Measurements from ENCODE around the gene OR1F1.

The OR1F1 gene

DNA sequence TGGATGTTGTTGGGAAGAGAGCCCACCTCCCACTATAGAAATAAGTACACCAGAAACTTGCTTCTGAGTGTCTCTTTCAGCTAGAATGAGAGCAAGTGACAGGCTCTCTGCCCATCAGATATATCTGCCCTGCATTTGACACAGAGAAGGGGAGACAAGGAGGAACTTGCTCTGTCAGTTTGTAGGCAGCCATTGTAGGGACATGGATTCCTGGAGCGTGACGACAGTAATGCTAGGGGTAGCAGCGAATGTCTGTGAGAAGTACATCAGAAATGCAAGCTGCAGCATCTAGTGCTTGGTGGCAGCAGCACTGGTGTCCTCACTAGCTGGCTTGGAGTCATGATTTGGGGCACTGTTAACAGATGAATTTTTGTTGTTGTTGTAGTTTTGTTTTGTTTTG, 24.0 kb downstream of the OR1F1 start:
- no peak for TF ChIP-seq RARB (CRISPR knock-in tag; IDR thresholded peaks at IDR 0.05)
- TF ChIP-seq ZFP3 (CRISPR knock-in tag; IDR thresholded peaks at IDR 0.05): no peak
- no peak for TF ChIP-seq TOX (CRISPR knock-in tag; IDR thresholded peaks at IDR 0.05; ENCODE audit: borderline replicate concordance)
- TF ChIP-seq ZNF8 (CRISPR knock-in tag; IDR thresholded peaks at IDR 0.05): no peak
- TF ChIP-seq PPARA (CRISPR knock-in tag; IDR thresholded peaks at IDR 0.05; ENCODE audit: borderline replicate concordance): no peak
- TF ChIP-seq OSR1 (CRISPR knock-in tag; IDR thresholded peaks at IDR 0.05): no peak
- no peak for TF ChIP-seq TCF4 (CRISPR knock-in tag; IDR thresholded peaks at IDR 0.05; ENCODE audit: borderline replicate concordance)
- TF ChIP-seq ZNF565 (CRISPR knock-in tag; conservative IDR thresholded peaks at IDR 0.05; ENCODE audit: low read depth): no peak
- TF ChIP-seq, protein P1, sequence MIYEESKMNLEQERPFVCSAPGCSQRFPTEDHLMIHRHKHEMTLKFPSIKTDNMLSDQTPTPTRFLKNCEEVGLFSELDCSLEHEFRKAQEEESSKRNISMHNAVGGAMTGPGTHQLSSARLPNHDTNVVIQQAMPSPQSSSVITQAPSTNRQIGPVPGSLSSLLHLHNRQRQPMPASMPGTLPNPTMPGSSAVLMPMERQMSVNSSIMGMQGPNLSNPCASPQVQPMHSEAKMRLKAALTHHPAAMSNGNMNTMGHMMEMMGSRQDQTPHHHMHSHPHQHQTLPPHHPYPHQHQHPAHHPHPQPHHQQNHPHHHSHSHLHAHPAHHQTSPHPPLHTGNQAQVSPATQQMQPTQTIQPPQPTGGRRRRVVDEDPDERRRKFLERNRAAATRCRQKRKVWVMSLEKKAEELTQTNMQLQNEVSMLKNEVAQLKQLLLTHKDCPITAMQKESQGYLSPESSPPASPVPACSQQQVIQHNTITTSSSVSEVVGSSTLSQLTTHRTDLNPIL (CRISPR knock-in tag; IDR thresholded peaks at IDR 0.05; ENCODE audit: low read depth): no peak
- TF ChIP-seq ISL1 (CRISPR knock-in tag; IDR thresholded peaks at IDR 0.05): no peak
- TF ChIP-seq ZNF70 (CRISPR knock-in tag; IDR thresholded peaks at IDR 0.05): no peak
- no peak for TF ChIP-seq ESRRG (CRISPR knock-in tag; IDR thresholded peaks at IDR 0.05)
- no peak for TF ChIP-seq ZC3H10 (CRISPR knock-in tag; IDR thresholded peaks at IDR 0.05)
- no peak for TF ChIP-seq GLIS3 (CRISPR knock-in tag; IDR thresholded peaks at IDR 0.05)
- TF ChIP-seq, protein P2, sequence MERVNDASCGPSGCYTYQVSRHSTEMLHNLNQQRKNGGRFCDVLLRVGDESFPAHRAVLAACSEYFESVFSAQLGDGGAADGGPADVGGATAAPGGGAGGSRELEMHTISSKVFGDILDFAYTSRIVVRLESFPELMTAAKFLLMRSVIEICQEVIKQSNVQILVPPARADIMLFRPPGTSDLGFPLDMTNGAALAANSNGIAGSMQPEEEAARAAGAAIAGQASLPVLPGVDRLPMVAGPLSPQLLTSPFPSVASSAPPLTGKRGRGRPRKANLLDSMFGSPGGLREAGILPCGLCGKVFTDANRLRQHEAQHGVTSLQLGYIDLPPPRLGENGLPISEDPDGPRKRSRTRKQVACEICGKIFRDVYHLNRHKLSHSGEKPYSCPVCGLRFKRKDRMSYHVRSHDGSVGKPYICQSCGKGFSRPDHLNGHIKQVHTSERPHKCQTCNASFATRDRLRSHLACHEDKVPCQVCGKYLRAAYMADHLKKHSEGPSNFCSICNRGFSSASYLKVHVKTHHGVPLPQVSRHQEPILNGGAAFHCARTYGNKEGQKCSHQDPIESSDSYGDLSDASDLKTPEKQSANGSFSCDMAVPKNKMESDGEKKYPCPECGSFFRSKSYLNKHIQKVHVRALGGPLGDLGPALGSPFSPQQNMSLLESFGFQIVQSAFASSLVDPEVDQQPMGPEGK (CRISPR knock-in tag; IDR thresholded peaks at IDR 0.05; ENCODE audit: borderline replicate concordance): no peak

DNA sequence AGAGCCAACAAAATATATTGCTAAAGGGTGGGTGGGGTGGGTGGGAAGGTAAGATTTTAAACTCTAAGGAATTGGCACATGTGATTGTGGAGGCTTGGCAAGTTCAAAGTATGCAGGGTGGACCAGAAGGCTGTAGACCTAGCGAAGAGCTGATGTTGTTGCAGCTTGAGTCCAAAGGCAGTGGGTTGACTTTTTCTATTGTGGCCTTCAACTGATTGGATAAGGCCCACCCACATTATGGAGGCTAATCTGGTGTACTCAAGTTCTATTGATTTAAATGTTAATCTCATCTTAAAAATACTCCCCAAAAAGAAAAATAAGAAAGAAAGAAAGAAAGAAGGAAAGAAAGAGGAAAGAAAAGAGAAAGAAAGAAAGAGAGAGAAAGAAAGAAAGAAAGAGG, 24.6 kb downstream of the OR1F1 start:
- TF ChIP-seq ZFP3 (CRISPR knock-in tag; IDR thresholded peaks at IDR 0.05): no peak
- no peak for TF ChIP-seq ZFP30 (CRISPR knock-in tag; IDR thresholded peaks at IDR 0.05)
- TF ChIP-seq CSDC2 (CRISPR knock-in tag; IDR thresholded peaks at IDR 0.05): no peak
- TF ChIP-seq, protein P1 (CRISPR knock-in tag; IDR thresholded peaks at IDR 0.05; ENCODE audit: low read depth): no peak
- no peak for TF ChIP-seq OSR1 (CRISPR knock-in tag; IDR thresholded peaks at IDR 0.05)
- TF ChIP-seq ZNF70 (CRISPR knock-in tag; IDR thresholded peaks at IDR 0.05): no peak
- TF ChIP-seq, protein P3, sequence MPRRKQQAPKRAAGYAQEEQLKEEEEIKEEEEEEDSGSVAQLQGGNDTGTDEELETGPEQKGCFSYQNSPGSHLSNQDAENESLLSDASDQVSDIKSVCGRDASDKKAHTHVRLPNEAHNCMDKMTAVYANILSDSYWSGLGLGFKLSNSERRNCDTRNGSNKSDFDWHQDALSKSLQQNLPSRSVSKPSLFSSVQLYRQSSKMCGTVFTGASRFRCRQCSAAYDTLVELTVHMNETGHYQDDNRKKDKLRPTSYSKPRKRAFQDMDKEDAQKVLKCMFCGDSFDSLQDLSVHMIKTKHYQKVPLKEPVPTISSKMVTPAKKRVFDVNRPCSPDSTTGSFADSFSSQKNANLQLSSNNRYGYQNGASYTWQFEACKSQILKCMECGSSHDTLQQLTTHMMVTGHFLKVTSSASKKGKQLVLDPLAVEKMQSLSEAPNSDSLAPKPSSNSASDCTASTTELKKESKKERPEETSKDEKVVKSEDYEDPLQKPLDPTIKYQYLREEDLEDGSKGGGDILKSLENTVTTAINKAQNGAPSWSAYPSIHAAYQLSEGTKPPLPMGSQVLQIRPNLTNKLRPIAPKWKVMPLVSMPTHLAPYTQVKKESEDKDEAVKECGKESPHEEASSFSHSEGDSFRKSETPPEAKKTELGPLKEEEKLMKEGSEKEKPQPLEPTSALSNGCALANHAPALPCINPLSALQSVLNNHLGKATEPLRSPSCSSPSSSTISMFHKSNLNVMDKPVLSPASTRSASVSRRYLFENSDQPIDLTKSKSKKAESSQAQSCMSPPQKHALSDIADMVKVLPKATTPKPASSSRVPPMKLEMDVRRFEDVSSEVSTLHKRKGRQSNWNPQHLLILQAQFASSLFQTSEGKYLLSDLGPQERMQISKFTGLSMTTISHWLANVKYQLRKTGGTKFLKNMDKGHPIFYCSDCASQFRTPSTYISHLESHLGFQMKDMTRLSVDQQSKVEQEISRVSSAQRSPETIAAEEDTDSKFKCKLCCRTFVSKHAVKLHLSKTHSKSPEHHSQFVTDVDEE (CRISPR knock-in tag; IDR thresholded peaks at IDR 0.05): no peak
- TF ChIP-seq BACH2 (CRISPR knock-in tag; IDR thresholded peaks at IDR 0.05; ENCODE audit: borderline replicate concordance): no peak
- TF ChIP-seq ZNF8 (CRISPR knock-in tag; IDR thresholded peaks at IDR 0.05): no peak
- ATAC-seq: no peak

More for the DNA sequence above, 24.0 kb downstream of the OR1F1 start:
- no peak for ATAC-seq

DNA sequence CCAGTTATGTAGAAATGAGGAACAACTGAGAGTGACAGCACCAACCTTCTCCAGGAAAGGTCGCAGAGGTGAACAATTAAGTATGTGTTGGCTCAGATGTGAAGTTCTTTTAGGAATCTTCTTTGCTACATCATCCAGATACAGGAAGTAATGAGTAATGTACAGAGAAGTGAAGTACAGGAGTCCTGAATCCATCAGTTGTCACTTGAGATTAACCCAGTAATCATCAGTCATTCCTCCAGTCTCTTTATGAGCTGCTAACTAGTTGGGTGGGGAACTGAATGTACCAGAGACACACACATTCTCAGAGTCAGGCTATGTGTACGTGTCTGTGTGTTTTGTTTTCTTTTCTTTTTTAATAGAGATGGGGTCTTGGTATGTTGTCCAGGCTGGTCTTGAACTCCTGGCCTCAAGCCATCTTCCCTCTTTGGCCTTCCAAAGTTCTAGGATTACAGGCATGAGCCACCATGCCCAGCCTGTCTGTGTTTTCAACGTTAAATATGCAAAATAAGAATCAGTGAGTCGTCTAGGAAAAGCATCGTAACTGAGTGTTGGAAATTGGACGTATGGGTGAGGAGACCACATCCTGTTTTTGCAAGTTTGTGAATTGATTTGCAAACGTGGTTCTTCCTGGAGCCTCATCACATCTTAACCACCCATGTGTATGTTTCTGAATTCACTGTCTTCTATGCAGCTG, 27.0 kb downstream of the OR1F1 start:
- ATAC-seq: no peak
- TF ChIP-seq PPARA (CRISPR knock-in tag; IDR thresholded peaks at IDR 0.05; ENCODE audit: borderline replicate concordance) (no peak), ZNF8 (CRISPR knock-in tag; IDR thresholded peaks at IDR 0.05) (no peak), ESRRG (CRISPR knock-in tag; IDR thresholded peaks at IDR 0.05) (no peak), ZC3H10 (CRISPR knock-in tag; IDR thresholded peaks at IDR 0.05) (no peak), OSR1 (CRISPR knock-in tag; IDR thresholded peaks at IDR 0.05) (no peak), RARB (CRISPR knock-in tag; IDR thresholded peaks at IDR 0.05) (no peak), SNAI2 (CRISPR knock-in tag; IDR thresholded peaks at IDR 0.05) (no peak), TOX (CRISPR knock-in tag; IDR thresholded peaks at IDR 0.05; ENCODE audit: borderline replicate concordance) (no peak), GLIS3 (CRISPR knock-in tag; IDR thresholded peaks at IDR 0.05) (no peak), ZNF70 (CRISPR knock-in tag; IDR thresholded peaks at IDR 0.05) (no peak), CSDC2 (CRISPR knock-in tag; IDR thresholded peaks at IDR 0.05) (no peak), ARNTL (CRISPR knock-in tag; IDR thresholded peaks at IDR 0.05; ENCODE audit: borderline replicate concordance, low read depth) (no peak), TCF4 (CRISPR knock-in tag; IDR thresholded peaks at IDR 0.05; ENCODE audit: borderline replicate concordance) (no peak), ZFP3 (CRISPR knock-in tag; IDR thresholded peaks at IDR 0.05) (no peak), ISL1 (CRISPR knock-in tag; IDR thresholded peaks at IDR 0.05) (no peak), BACH2 (CRISPR knock-in tag; IDR thresholded peaks at IDR 0.05; ENCODE audit: borderline replicate concordance) (no peak)
- TF ChIP-seq, protein P3 (CRISPR knock-in tag; IDR thresholded peaks at IDR 0.05): no peak
- TF ChIP-seq, protein P1 (CRISPR knock-in tag; IDR thresholded peaks at IDR 0.05; ENCODE audit: low read depth): no peak
- TF ChIP-seq, protein P4, sequence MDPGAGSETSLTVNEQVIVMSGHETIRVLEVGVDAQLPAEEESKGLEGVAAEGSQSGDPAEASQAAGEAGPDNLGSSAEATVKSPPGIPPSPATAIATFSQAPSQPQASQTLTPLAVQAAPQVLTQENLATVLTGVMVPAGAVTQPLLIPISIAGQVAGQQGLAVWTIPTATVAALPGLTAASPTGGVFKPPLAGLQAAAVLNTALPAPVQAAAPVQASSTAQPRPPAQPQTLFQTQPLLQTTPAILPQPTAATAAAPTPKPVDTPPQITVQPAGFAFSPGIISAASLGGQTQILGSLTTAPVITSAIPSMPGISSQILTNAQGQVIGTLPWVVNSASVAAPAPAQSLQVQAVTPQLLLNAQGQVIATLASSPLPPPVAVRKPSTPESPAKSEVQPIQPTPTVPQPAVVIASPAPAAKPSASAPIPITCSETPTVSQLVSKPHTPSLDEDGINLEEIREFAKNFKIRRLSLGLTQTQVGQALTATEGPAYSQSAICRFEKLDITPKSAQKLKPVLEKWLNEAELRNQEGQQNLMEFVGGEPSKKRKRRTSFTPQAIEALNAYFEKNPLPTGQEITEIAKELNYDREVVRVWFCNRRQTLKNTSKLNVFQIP (CRISPR knock-in tag; IDR thresholded peaks at IDR 0.05; ENCODE audit: borderline replicate concordance, low read depth): no peak
